ENCODE results near the gene TMOD1. TPM values are rescaled to one million over a fixed set of nuclear protein-coding genes. Genes with fewer than 3 reads are reported as not detected.

TMOD1 gene
- polyA plus RNA-seq, 1 experiment: 0.10 TPM

DNA sequence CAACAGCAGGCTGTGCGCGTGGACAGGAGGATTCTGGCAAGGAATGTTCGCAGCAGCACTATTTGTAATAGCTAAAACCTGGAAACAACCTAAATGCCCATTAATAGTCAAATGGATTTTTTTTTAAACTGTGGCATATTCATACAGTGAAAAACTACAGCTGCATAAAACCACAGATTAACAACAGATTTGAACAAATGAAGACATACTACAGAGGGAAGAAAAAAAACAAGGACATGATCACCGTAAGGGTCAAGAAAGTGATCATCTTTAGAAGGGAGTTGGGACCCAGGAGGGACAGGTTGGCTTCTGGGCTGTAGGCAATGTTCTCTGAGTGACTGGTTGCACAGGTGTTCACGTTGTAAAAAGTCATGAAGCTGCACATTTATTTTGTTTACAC is 1.2 kb upstream of the TMOD1 start:
- DNase-seq (ENCODE audit: low read depth, low spot score): no peak
- peaks cover 47% of the 10 kb centered on the region for H3K27me3 ChIP-seq (ENCODE audit: control insufficient read depth, insufficient read depth, low read length)
- H3K4me3 ChIP-seq (ENCODE audit: low read depth, low read length): no peak overlapping the region
- CTCF ChIA-PET: interaction anchor here (0.9 to 2.3 kb wide), 6 partner anchors 29 to 643 kb away, joined by 3 to 25 read pairs (median 4); no protein-coding TSS in a partner anchor
- TF ChIP-seq CTCF (IDR thresholded peaks at IDR 0.05; ENCODE audit: low read depth, low read length): no peak
- H3K27ac ChIP-seq (ENCODE audit: low read depth, low read length): no peak overlapping the region
- H3K9me3 ChIP-seq (ENCODE audit: control insufficient read depth, insufficient read depth, low read length): no peaks in the 10 kb centered on the region; the same call in 1 of the 2 replicates
- POLR2A ChIA-PET: no interaction called here

- ChIA-PET CTCF (interaction anchor here (0.9 to 2.3 kb wide), 7 partner anchors 30 to 643 kb away, joined by 3 to 25 read pairs (median 5); no protein-coding TSS in a partner anchor), POLR2A (interaction anchor here (0.6 kb wide), 1 partner anchor 10 kb away, joined by 5 read pairs; no protein-coding TSS in a partner anchor)
- DNase-seq (ENCODE audit: low read depth, low spot score): no peak
- Histone ChIP-seq H3K4me3 (ENCODE audit: low read depth, low read length) (peak overlapping the region; percentile 45), H3K27me3 (ENCODE audit: control insufficient read depth, insufficient read depth, low read length) (peaks cover 52% of the 10 kb centered on the region), H3K27ac (ENCODE audit: low read depth, low read length) (no peak overlapping the region), H3K9me3 (ENCODE audit: control insufficient read depth, insufficient read depth, low read length) (no peaks in the 10 kb centered on the region; the same call in 1 of the 2 replicates)
- no peak for TF ChIP-seq CTCF (IDR thresholded peaks at IDR 0.05; ENCODE audit: low read depth, low read length)
Measured at GRCh38 chr9:97500765-97501176, 695 bp upstream of the TMOD1 start.

GRCh38 chr9:97501972-97502221 is 431 bp downstream of the TMOD1 start:
- POLR2A ChIA-PET: no interaction called here
- DNase-seq (ENCODE audit: low read depth, low spot score): no peak
- CTCF ChIA-PET: interaction anchor here (0.6 to 2.3 kb wide), 7 partner anchors 20 to 297 kb away, joined by 3 to 25 read pairs (median 5); no protein-coding TSS in a partner anchor

DNA sequence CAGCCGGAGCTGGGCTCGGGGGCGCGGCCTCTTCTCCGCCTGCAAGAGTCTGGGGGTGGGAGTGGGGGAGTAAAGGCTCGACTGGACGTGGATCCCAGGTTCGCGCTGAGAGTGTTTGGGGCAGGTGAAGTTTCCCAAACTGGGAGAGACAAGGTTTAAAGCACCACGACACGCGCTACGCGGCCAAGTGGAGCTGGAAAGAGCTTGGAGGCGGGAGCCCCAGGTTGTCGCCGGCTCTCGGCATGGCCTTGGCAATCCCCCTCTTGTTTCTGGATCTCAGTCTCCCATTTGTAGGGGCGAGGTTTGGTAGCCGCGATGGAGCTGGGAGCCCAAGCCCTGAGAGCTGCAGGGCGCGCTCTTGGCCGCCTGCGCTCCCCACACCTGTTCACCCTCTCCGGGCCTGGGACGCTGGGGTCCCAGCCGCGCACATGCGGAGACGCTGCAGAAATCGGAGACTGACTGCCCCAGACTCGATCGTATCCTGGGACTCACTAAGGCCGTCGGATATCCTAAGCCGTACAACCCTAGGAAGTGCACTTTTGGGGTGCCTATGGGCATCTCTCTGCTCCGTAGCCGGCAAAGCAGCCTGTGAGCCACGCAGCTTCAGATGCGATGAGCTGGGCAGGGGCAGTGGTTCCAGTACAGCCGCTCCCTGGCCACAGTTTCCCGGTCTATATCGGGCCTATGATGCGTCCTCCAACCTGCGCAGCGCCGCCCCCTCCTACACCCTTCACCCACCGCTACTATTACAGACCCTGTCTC is 937 bp downstream of the TMOD1 start:
- DNase-seq (ENCODE audit: low read depth, low spot score): no peak
- H3K27ac ChIP-seq (ENCODE audit: low read depth, low read length): peak overlapping the region; percentile 21
- H3K9me3 ChIP-seq (ENCODE audit: control insufficient read depth, insufficient read depth, low read length): no peaks in the 10 kb centered on the region; the same call in 1 of the 2 replicates
- peaks cover 52% of the 10 kb centered on the region for H3K27me3 ChIP-seq (ENCODE audit: control insufficient read depth, insufficient read depth, low read length)
- H3K4me3 ChIP-seq (ENCODE audit: low read depth, low read length): peak overlapping the region; percentile 50
- ChIA-PET POLR2A (no interaction called here), CTCF (interaction anchor here (0.9 to 2.3 kb wide), 5 partner anchors 21 to 113 kb away, joined by 3 to 25 read pairs (median 5); no protein-coding TSS in a partner anchor)
- no peak for TF ChIP-seq CTCF (IDR thresholded peaks at IDR 0.05; ENCODE audit: low read depth, low read length)

More at GRCh38 chr9:97501972-97502221, 431 bp downstream of the TMOD1 start:
- no peaks in the 10 kb centered on the region; the same call in 1 of the 2 replicates for H3K9me3 ChIP-seq (ENCODE audit: control insufficient read depth, insufficient read depth, low read length)
- H3K27ac ChIP-seq (ENCODE audit: low read depth, low read length): no peak overlapping the region
- TF ChIP-seq CTCF (IDR thresholded peaks at IDR 0.05; ENCODE audit: low read depth, low read length): no peak
- H3K27me3 ChIP-seq (ENCODE audit: control insufficient read depth, insufficient read depth, low read length): peaks cover 52% of the 10 kb centered on the region
- H3K4me3 ChIP-seq (ENCODE audit: low read depth, low read length): peak overlapping the region; percentile 50
